ENCODE measurements around the gene CD3G. TPM values are rescaled to one million over a fixed set of nuclear protein-coding genes. Genes with fewer than 3 reads are reported as not detected.

CD3G gene
- total and polyA plus RNA-seq, 2 of the 8 experiments (the other 6 are each of a cell fraction or from before 2014, with no cell fraction given): not detected

DNA sequence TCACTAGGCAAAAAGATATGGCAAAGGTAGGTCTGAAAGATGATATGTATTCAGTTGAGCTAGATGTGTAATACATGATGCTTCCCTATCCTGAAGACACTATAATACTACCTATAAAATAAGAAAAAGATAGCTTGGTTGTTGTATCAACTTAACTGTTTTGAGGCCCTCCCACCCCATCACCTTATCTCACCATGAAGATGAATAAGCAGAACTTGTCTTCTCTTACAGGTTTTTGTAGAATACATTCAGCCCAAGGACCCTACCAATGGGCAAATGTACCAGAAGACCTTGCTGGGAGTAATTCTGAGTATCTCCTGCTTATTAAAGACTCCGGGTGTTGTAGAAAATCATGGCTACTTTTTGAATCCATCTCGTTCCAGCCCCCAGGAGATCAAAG, 29.1 kb downstream of the CD3G start:
- H3K56ac ChIP-seq (replicated peaks; ENCODE audit: insufficient read length, low read depth, low read length): no peak overlapping the region
- no peak for DNase-seq (ENCODE audit: low read depth in 1 of 2, low spot score in 2 of 2)
- TF ChIP-seq TEAD4 (IDR thresholded peaks at IDR 0.05; ENCODE audit: low read depth, low read length) (no peak), SIX5 (IDR thresholded peaks at IDR 0.05; ENCODE audit: low read depth, low read length) (no peak), USF2 (IDR thresholded peaks at IDR 0.05; ENCODE audit: low read length) (no peak), SUZ12 (IDR thresholded peaks at IDR 0.05; ENCODE audit: low read length) (no peak), RBBP5 (IDR thresholded peaks at IDR 0.05; ENCODE audit: borderline replicate concordance, low read depth, low read length) (no peak), SP4 (IDR thresholded peaks at IDR 0.05; ENCODE audit: low read length) (no peak), RNF2 (IDR thresholded peaks at IDR 0.05; ENCODE audit: borderline replicate concordance, low read depth, low read length, missing control alignments, poor library complexity, severe bottlenecking) (no peak), HDAC6 (IDR thresholded peaks at IDR 0.05; ENCODE audit: low read depth, low read length) (no peak), ZNF274 (IDR thresholded peaks at IDR 0.05; ENCODE audit: borderline replicate concordance, extremely low read depth, low read length) (no peak), BCL11A (IDR thresholded peaks at IDR 0.05; ENCODE audit: low read depth in 2 of 2, low read length in 2 of 2) (no peak), FOSL1 (IDR thresholded peaks at IDR 0.05; ENCODE audit: insufficient read depth, low read depth, low read length) (no peak), TCF12 (IDR thresholded peaks at IDR 0.05; ENCODE audit: low read depth, low read length) (no peak), SAP30 (IDR thresholded peaks at IDR 0.05; ENCODE audit: insufficient read depth, insufficient replicate concordance, low read length) (no peak)

More for the DNA sequence above, 29.1 kb downstream of the CD3G start:
- Histone ChIP-seq H2BK12ac (ENCODE audit: low read depth, low read length) (no peak overlapping the region), H2BK5ac (ENCODE audit: low read depth, low read length) (no peak overlapping the region), H3K4me2 (ENCODE audit: insufficient read depth in 1 of 2, low read depth in 2 of 2, low read length in 2 of 2) (no peak overlapping the region), H2BK20ac (ENCODE audit: low read length) (no peak overlapping the region), H3K23ac (ENCODE audit: insufficient read length) (no peak overlapping the region), H3K4me1 (replicated peaks in 1 of 4; ENCODE audit: control insufficient read depth in 3 of 4, insufficient read depth in 4 of 4, low read length in 3 of 4) (no peaks in the 10 kb centered on the region), H4K5ac (ENCODE audit: insufficient read length, low read depth, low read length) (no peak overlapping the region), H3K18ac (ENCODE audit: extremely low read depth, low read length) (no peak overlapping the region), H2BK15ac (ENCODE audit: low read length) (no peak overlapping the region), H2AK5ac (ENCODE audit: low read depth, low read length) (no peak overlapping the region), H3K4ac (replicated peaks; ENCODE audit: insufficient read length, low read depth, low read length) (no peak overlapping the region), H2BK120ac (replicated peaks; ENCODE audit: low read depth, low read length) (no peak overlapping the region), H3K9me3 (ENCODE audit: insufficient read depth in 2 of 2, low read depth in 1 of 2, low read length in 1 of 2) (no peaks in the 10 kb centered on the region), H4K20me1 (replicated peaks in 1 of 2; ENCODE audit: control insufficient read depth in 1 of 2, insufficient read depth in 2 of 2, low read length in 2 of 2) (peaks cover 0 to 2% of the 10 kb centered on the region in 2 experiments), H3K27ac (ENCODE audit: low read depth, low read length) (no peak overlapping the region), H3K9ac (replicated peaks in 1 of 4; ENCODE audit: extremely low read depth in 1 of 4, low read depth in 3 of 4, low read length in 3 of 4) (no peak overlapping the region), H3K14ac (ENCODE audit: insufficient read length) (no peak overlapping the region), H4K8ac (ENCODE audit: extremely low read depth, insufficient read depth, low read length) (no peak overlapping the region), H3K79me2 (ENCODE audit: control insufficient read depth in 1 of 2, insufficient read depth in 2 of 2, low read length in 2 of 2) (no peaks in the 10 kb centered on the region), H3K79me1 (ENCODE audit: low read depth, low read length) (no peaks in the 10 kb centered on the region), H3K36me3 (ENCODE audit: control insufficient read depth in 2 of 4, insufficient read depth in 4 of 4, low read length in 3 of 4) (peaks cover 8 to 56% (median 34%) of the 10 kb centered on the region in 4 experiments), H3K4me3 (ENCODE audit: extremely low read depth in 1 of 4, insufficient read depth in 2 of 4, low read depth in 3 of 4, low read length in 4 of 4) (no peak overlapping the region), H3K27me3 (replicated peaks in 1 of 4; ENCODE audit: control insufficient read depth in 3 of 4, extremely low read depth in 1 of 4, insufficient read depth in 3 of 4, low read length in 3 of 4) (no peaks in the 10 kb centered on the region), H3K23me2 (ENCODE audit: low read depth, low read length) (no peaks in the 10 kb centered on the region), H4K91ac (replicated peaks; ENCODE audit: insufficient read length, low read length) (no peak overlapping the region), H2AFZ (ENCODE audit: low read length) (no peak overlapping the region)
- ChIA-PET CTCF (ENCODE audit: partially characterized antibody) (interaction anchor here (1.1 to 1.3 kb wide), 3 partner anchors 13 to 115 kb away, joined by 3 to 5 read pairs (median 3); no protein-coding TSS in a partner anchor), POLR2A (ENCODE audit: partially characterized antibody) (interaction anchor here (1.2 to 2.4 kb wide), 3 partner anchors 9 to 14 kb away, joined by 3 to 12 read pairs (median 9); partner anchors contain the start of gene UBE4A)
- 96% methylated on average over 2 of the region's 2 CpGs; no CpG with 5 or more reads in 1 of the 2 experiments for WGBS, 2 experiments (ENCODE audit: extremely low coverage in 1 of 2, insufficient coverage in 1 of 2, insufficient read length in 1 of 2, insufficient replicate concordance in 2 of 2, low coverage in 1 of 2, low lambda C conversion rate in 2 of 2, missing lambda C conversion rate in 1 of 2)
- no peak for FAIRE-seq
